Middle frontal gyrus (tissue), 1 donor: ENCODE data around the gene SRGAP2B.
"Not testable (repeated sequence)": the region's sequence is repeated elsewhere in the genome, so short reads cannot be mapped to it uniquely, and the experiment has no call there.

ENCODE experiments used
- DNase-seq: peaks from one replicate; pipeline ENCODE4 v3.0.0-alpha.2; 2015; ENCODE audit warnings: low spot score; ENCODE audit errors: extremely low spot score

SRGAP2B gene

GRCh38 chr1:145095284-145096057, at the start of gene SRGAP2B, which contains the start of gene FAM72D:
TSS of gene SRGAP2B (minus strand) at chr1:145095328. CDS start at chr1:145092901, 2,427 bp downstream.
TSS of gene FAM72D (plus strand) at chr1:145095974. CDS start at chr1:145096848, 874 bp downstream.
- DNase-seq: not testable (repeated sequence)

GRCh38 chr1:145144264-145144913, 49.3 kb upstream of the SRGAP2B start:
- DNase-seq: not testable (repeated sequence)

- not testable (repeated sequence) for DNase-seq
These were observed 45.4 kb upstream of the SRGAP2B start for GRCh38 chr1:145140549-145140948.

- not testable (repeated sequence) for DNase-seq
These were observed 39.3 kb upstream of the SRGAP2B start for GRCh38 chr1:145134476-145134875.

GRCh38 chr1:145128697-145129469, 33.8 kb upstream of the SRGAP2B start:
- not testable (repeated sequence) for DNase-seq

- not testable (repeated sequence) for DNase-seq
These were observed 32.0 kb upstream of the SRGAP2B start for GRCh38 chr1:145127144-145127543.

- DNase-seq: not testable (repeated sequence)
These were observed 30.0 kb upstream of the SRGAP2B start for GRCh38 chr1:145125112-145125511.

- not testable (repeated sequence) for DNase-seq
These were observed 29.0 kb upstream of the SRGAP2B start for GRCh38 chr1:145123992-145124641.

- DNase-seq: not testable (repeated sequence)
These were observed 27.9 kb upstream of the SRGAP2B start for GRCh38 chr1:145123062-145123395.

GRCh38 chr1:145122344-145123061, 27.4 kb upstream of the SRGAP2B start:
- not testable (repeated sequence) for DNase-seq

- not testable (repeated sequence) for DNase-seq
These were observed 24.7 kb upstream of the SRGAP2B start for GRCh38 chr1:145119842-145120241.

GRCh38 chr1:145115587-145116493, 20.7 kb upstream of the SRGAP2B start:
- DNase-seq: not testable (repeated sequence)

- not testable (repeated sequence) for DNase-seq
These were observed 19.5 kb upstream of the SRGAP2B start for GRCh38 chr1:145114560-145115057.

- not testable (repeated sequence) for DNase-seq
These were observed 17.6 kb upstream of the SRGAP2B start for GRCh38 chr1:145112703-145113102.

- DNase-seq: not testable (repeated sequence)
These were observed 16.5 kb upstream of the SRGAP2B start for GRCh38 chr1:145111674-145112073.

GRCh38 chr1:145103294-145103693, 8.2 kb upstream of the SRGAP2B start:
- DNase-seq: not testable (repeated sequence)

GRCh38 chr1:145101725-145102124, 6.6 kb upstream of the SRGAP2B start:
- DNase-seq: not testable (repeated sequence)

GRCh38 chr1:145094655-145095211, 395 bp downstream of the SRGAP2B start:
- DNase-seq: not testable (repeated sequence)
